GM23248 (cell line): ENCODE data around the gene SYNE2. TPM values are rescaled to one million over a fixed set of nuclear protein-coding genes. Genes with fewer than 3 reads are reported as not detected.
A peak's percentile ranks its signal among the peaks of the same experiment; 100 is the strongest.

Experiments
- DNase-seq: peaks from one replicate; pipeline ENCODE4 v3.0.0-alpha.2; 2015
- H2AFZ ChIP-seq: fragments of 200-600 bp; sonication (generic); 2 replicates; pipeline ENCODE4 v1.6.1; 2016; ENCODE audit warnings: antibody characterized with exemption
- H3F3A ChIP-seq: fragments of 200-600 bp; sonication (generic); 2 replicates; pipeline ENCODE4 v1.6.1; 2016; ENCODE audit warnings: mild to moderate bottlenecking, antibody characterized with exemption, mixed run types; ENCODE audit not compliant: insufficient read depth
- H3K27ac ChIP-seq: fragments of 200-600 bp; sonication (generic); 2 replicates; pipeline ENCODE4 v1.5.1; 2016; ENCODE audit warnings: mild to moderate bottlenecking
- H3K27me3 ChIP-seq: fragments of 200-600 bp; sonication (generic); replicated peaks from 2 replicates; pipeline ENCODE4 v1.6.1; 2016; ENCODE audit warnings: mild to moderate bottlenecking; ENCODE audit not compliant: insufficient read depth
- H3K36me3 ChIP-seq: fragments of 200-600 bp; sonication (generic); 2 replicates; pipeline ENCODE4 v1.6.1; 2016; ENCODE audit warnings: low read depth, mild to moderate bottlenecking
- H3K4me1 ChIP-seq: fragments of 200-600 bp; sonication (generic); 2 replicates; pipeline ENCODE4 v1.6.1; 2016; ENCODE audit warnings: mild to moderate bottlenecking; ENCODE audit not compliant: insufficient read depth
- H3K4me2 ChIP-seq: fragments of 200-600 bp; sonication (generic); one replicate; pipeline ENCODE4 v1.6.1; 2016; ENCODE audit warnings: mild to moderate bottlenecking; ENCODE audit not compliant: unreplicated experiment
- H3K4me3 ChIP-seq: fragments of 200-600 bp; sonication (generic); 2 replicates; pipeline ENCODE4 v1.5.1; 2016; ENCODE audit warnings: mild to moderate bottlenecking
- H3K79me2 ChIP-seq: fragments of 200-600 bp; sonication (generic); 2 replicates; pipeline ENCODE4 v1.6.1; 2016; ENCODE audit warnings: mild to moderate bottlenecking; ENCODE audit not compliant: insufficient read depth
- H3K9ac ChIP-seq: fragments of 200-600 bp; sonication (generic); 2 replicates; pipeline ENCODE4 v1.6.1; 2016; ENCODE audit warnings: mild to moderate bottlenecking
- H3K9me2 ChIP-seq: fragments of 200-600 bp; sonication (generic); 2 replicates; pipeline ENCODE4 v1.6.1; 2016; ENCODE audit warnings: mixed run types, mild to moderate bottlenecking, moderate library complexity; ENCODE audit not compliant: insufficient read depth
- H3K9me3 ChIP-seq: fragments of 200-600 bp; sonication (generic); one replicate; pipeline ENCODE4 v1.6.1; 2017; ENCODE audit warnings: low read depth
- H4K20me1 ChIP-seq: fragments of 200-600 bp; sonication (generic); 2 replicates; pipeline ENCODE4 v1.6.0; 2016; ENCODE audit not compliant: insufficient read depth
- EZH2 ChIP-seq: fragments of 200-600 bp; sonication (generic); IDR thresholded peaks from 2 replicates; pipeline ENCODE4 v1.6.1; 2018; ENCODE audit warnings: antibody characterized with exemption, mild to moderate bottlenecking; ENCODE audit not compliant: insufficient read depth, poor library complexity, severe bottlenecking
- EZH2phosphoT487 ChIP-seq: fragments of 200-600 bp; sonication (generic); IDR thresholded peaks from 2 replicates; pipeline ENCODE4 v1.6.1; 2018; ENCODE audit warnings: antibody characterized with exemption, moderate library complexity, mild to moderate bottlenecking, low read depth; ENCODE audit not compliant: insufficient read depth
- WGBS, 2 experiments: methylation state at CpG; one replicate each; pipeline ENCODE4 v1.1.6; 2015 to 2017; ENCODE audit warnings: low lambda C conversion rate in 2 of 2, low coverage in 1 of 2; ENCODE audit errors: missing lambda C conversion rate in 2 of 2; 5-methylcytosine and 5-hydroxymethylcytosine counted together
- in situ Hi-C: fragments of 300-500 bp; cut with MboI; formaldehyde crosslinking; loops from 2 replicates; pipeline ENCODE4 v1.15.0; 2020
- polyA plus RNA-seq: library from polyadenylated mRNA; unstranded; fragments of >200 nt; fragmentation: Nextera tagmentation; extraction: Ambion mirVana; gene quantifications from 2 replicates; pipeline ENCODE4 v1.2.1, GENCODE V29; 2016
- total RNA-seq: library from RNA; depleted of rRNA; stranded (reverse); fragments of >200 nt; shearing (Covaris generic); gene quantifications from 2 replicates; pipeline ENCODE4 v1.2.3, GENCODE V29; 2014

The SYNE2 gene
- total and polyA plus RNA-seq, 2 experiments from 2014 or later: 2.8 to 4.4 TPM

DNA sequence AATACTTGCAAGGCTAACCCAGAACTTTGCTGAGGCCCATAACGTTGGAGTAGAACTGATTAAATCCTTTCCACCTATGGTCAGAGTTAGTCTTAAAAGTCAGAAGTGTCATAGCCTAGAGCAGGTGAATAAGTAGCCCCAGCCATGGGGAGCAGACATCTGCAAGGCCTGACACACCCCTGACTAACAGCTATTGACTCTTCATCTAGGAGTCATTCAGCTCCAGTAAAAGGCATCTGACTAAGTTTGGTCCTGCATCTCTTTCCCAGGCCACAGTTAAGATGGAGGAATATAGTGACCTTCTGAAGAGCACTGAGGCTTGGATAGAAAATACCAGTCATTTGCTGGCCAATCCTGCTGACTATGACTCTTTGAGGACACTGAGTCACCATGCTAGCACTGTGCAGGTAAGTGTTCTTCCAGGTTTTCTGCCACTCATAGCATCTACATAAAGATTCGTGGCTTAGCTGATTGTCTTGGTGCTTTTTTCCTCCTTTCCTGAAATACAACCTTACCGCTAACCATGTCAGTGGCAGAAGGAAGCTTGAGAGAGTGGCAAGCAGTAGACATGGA, 228.5 kb downstream of the SYNE2 start:
- H3K9ac ChIP-seq: no peak overlapping the region
- no peaks in the 10 kb centered on the region for H3K9me2 ChIP-seq
- no peaks in the 10 kb centered on the region for H4K20me1 ChIP-seq
- in situ Hi-C loops: no loop called here
- 96 to 98% methylated on average over 3 of the region's 3 CpGs for WGBS, 2 experiments
- no peaks in the 10 kb centered on the region for H3K36me3 ChIP-seq
- no peak overlapping the region for H3K27ac ChIP-seq
- H3K4me2 ChIP-seq: no peak overlapping the region
- H3K79me2 ChIP-seq: no peaks in the 10 kb centered on the region
- H3K4me3 ChIP-seq: no peak overlapping the region
- peak; percentile 24 for DNase-seq
- H3K9me3 ChIP-seq: no peaks in the 10 kb centered on the region
- no peak for TF ChIP-seq EZH2
- no peak for TF ChIP-seq EZH2phosphoT487
- H3K4me1 ChIP-seq: no peaks in the 10 kb centered on the region
- no peak overlapping the region for H2AFZ ChIP-seq
- H3F3A ChIP-seq: no peaks in the 10 kb centered on the region
- peaks cover 8% of the 10 kb centered on the region; the same call in 1 of the 2 replicates for H3K27me3 ChIP-seq

DNA sequence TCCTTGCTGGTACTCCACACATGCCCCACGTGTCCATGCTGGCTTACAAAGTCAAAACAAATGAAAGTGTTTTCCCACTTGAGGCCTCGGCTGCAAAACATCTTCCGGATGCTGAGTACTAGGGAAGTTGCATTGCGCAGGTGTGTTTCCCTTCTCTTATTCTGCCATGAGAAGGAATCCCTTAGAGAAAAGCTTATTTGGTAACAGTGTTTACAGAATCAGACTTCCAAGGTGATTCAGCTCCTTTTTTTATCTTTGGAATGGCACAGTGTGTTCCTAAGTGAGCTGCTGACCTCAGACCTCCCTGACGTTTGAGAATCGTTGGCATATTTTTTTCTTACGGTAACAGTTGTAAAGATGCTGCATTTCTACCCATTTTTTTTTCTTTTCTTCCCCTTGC, 230.0 kb downstream of the SYNE2 start:
- no peak overlapping the region for H2AFZ ChIP-seq
- H4K20me1 ChIP-seq: no peaks in the 10 kb centered on the region
- no peak for TF ChIP-seq EZH2phosphoT487
- TF ChIP-seq EZH2: no peak
- no peaks in the 10 kb centered on the region for H3F3A ChIP-seq
- no peak overlapping the region for H3K27ac ChIP-seq
- no peaks in the 10 kb centered on the region for H3K9me2 ChIP-seq
- WGBS, 2 experiments: 90 to 92% methylated on average over 7 of the region's 7 CpGs
- no peaks in the 10 kb centered on the region for H3K27me3 ChIP-seq
- no peaks in the 10 kb centered on the region for H3K4me1 ChIP-seq
- no peaks in the 10 kb centered on the region for H3K36me3 ChIP-seq
- in situ Hi-C loops: no loop called here
- no peaks in the 10 kb centered on the region for H3K9me3 ChIP-seq
- no peak overlapping the region for H3K9ac ChIP-seq
- no peaks in the 10 kb centered on the region for H3K79me2 ChIP-seq
- no peak for DNase-seq
- no peak overlapping the region for H3K4me3 ChIP-seq
- H3K4me2 ChIP-seq: no peak overlapping the region

DNA sequence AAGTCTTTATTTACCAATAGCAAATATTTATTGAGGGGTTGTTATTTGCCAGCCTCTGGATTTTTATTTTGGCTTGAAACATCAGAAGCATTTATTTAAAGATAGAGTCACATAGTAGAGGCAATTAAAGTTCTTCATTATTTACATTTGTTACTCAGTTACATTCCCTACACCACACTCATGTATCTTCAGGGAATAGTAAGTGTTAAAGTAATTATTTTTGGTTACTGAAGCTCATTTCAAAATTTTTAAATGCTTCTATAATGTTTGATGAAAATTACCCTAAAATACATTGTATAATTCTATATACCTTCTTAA, 235.8 kb downstream of the SYNE2 start:
- no peaks in the 10 kb centered on the region for H3K4me1 ChIP-seq
- H3K9ac ChIP-seq: no peak overlapping the region
- no peaks in the 10 kb centered on the region for H3K9me2 ChIP-seq
- H3K27me3 ChIP-seq: no peaks in the 10 kb centered on the region
- in situ Hi-C loops: no loop called here
- no peak overlapping the region for H3K4me2 ChIP-seq
- no peaks in the 10 kb centered on the region for H4K20me1 ChIP-seq
- no peak overlapping the region for H3K4me3 ChIP-seq
- H3K9me3 ChIP-seq: no peaks in the 10 kb centered on the region
- no peak overlapping the region for H3K27ac ChIP-seq
- no peaks in the 10 kb centered on the region for H3F3A ChIP-seq
- TF ChIP-seq EZH2: no peak
- no peak for TF ChIP-seq EZH2phosphoT487
- no peak for DNase-seq
- H3K79me2 ChIP-seq: no peaks in the 10 kb centered on the region
- no peak overlapping the region for H2AFZ ChIP-seq
- no peaks in the 10 kb centered on the region for H3K36me3 ChIP-seq

DNA sequence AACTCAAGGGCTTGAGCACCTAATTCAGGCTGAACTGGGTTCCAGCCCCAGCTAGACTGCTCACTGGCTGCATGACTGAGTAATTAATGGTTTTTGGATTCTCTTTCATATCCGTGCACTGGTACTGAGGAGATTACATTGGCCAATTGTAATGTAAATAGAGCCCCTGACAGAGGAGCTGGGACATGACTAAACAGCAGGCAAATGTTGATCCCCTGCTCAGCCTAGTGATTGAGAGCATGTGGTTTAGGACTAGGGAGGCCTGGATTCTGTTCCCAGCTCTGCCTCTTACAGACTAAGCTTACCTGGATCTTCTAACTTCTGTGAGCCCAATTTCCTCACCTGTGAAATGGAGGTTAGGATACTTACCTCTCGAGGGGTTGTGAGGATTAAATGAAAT, 237.1 kb downstream of the SYNE2 start:
- H3K4me2 ChIP-seq: no peak overlapping the region
- H3K9me2 ChIP-seq: no peaks in the 10 kb centered on the region
- H3K27ac ChIP-seq: no peak overlapping the region
- H3K36me3 ChIP-seq: no peaks in the 10 kb centered on the region
- no peak overlapping the region for H3K9ac ChIP-seq
- no peaks in the 10 kb centered on the region for H4K20me1 ChIP-seq
- H3K4me3 ChIP-seq: no peak overlapping the region
- TF ChIP-seq EZH2phosphoT487 (no peak), EZH2 (no peak)
- no peaks in the 10 kb centered on the region for H3K79me2 ChIP-seq
- no peaks in the 10 kb centered on the region for H3K27me3 ChIP-seq
- in situ Hi-C loops: no loop called here
- no peak overlapping the region for H2AFZ ChIP-seq
- H3F3A ChIP-seq: no peaks in the 10 kb centered on the region
- H3K9me3 ChIP-seq: no peaks in the 10 kb centered on the region
- WGBS, 2 experiments: 73 to 84% methylated on average over 2 of the region's 2 CpGs
- no peaks in the 10 kb centered on the region for H3K4me1 ChIP-seq
- DNase-seq: no peak

DNA sequence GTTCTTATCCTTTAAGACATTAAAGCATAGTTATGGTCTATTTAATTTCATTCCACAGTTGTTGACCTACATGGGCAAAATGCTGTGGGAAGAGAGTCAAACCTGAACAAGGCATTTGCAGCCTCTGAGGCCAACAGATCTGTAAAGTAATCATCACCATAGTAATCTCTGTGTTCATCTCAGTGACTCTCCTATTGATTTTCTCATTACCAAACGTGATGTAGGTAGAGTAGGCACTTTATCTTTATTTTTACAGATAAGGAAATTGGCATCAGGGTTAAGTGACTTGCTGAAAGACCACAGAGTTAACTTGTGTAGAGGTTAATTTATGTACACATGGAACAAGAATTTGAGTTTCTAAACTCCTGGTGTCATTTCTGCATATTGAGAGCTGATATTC, 238.4 kb downstream of the SYNE2 start:
- Histone ChIP-seq H3K36me3 (no peaks in the 10 kb centered on the region), H3K27ac (no peak overlapping the region), H2AFZ (no peak overlapping the region), H3K79me2 (no peaks in the 10 kb centered on the region), H3K4me3 (no peak overlapping the region), H3F3A (no peaks in the 10 kb centered on the region), H3K9me2 (no peaks in the 10 kb centered on the region), H3K9me3 (no peaks in the 10 kb centered on the region), H3K27me3 (no peaks in the 10 kb centered on the region), H4K20me1 (no peaks in the 10 kb centered on the region), H3K4me1 (no peaks in the 10 kb centered on the region), H3K4me2 (no peak overlapping the region), H3K9ac (no peak overlapping the region)
- no peak for DNase-seq
- 84 to 91% methylated on average over 1 of the region's 1 CpG for WGBS, 2 experiments
- TF ChIP-seq EZH2phosphoT487: no peak
- TF ChIP-seq EZH2: no peak
- in situ Hi-C loops: no loop called here
